Thyroid gland (tissue), 4 donors: ENCODE results near the gene KDELR3.

ENCODE experiments used
- CTCF ChIP-seq, 6 experiments: fragments of 200-600 bp in 3 of 6; fragments of 450-650 bp in 3 of 6; sonication (generic) in 3 of 6; IDR thresholded peaks; one replicate each; pipeline ENCODE4 v1.5.1; 2016 to 2019; ENCODE audit warnings: antibody characterized with exemption in 6 of 6, mild to moderate bottlenecking in 2 of 6, inconsistent platforms in 1 of 6, moderate library complexity in 1 of 6
- POLR2A ChIP-seq, 2 donors: fragments of 450-650 bp; IDR thresholded peaks; one replicate each; pipeline ENCODE4 v1.6.1; 2017; ENCODE audit warnings: antibody characterized with exemption in 2 of 2, mild to moderate bottlenecking in 2 of 2, moderate library complexity in 1 of 2

GRCh38 chr22:38450234-38450797 is 17.6 kb upstream of the KDELR3 start:
- no peak for TF ChIP-seq CTCF (IDR thresholded peaks at IDR 0.05)
- TF ChIP-seq POLR2A (IDR thresholded peaks at IDR 0.05) = no peak
